T-helper 2 cell (primary cell): Measurements from ENCODE around the gene TNFRSF25.
"Not testable (repeated sequence)": the region's sequence is repeated elsewhere in the genome, so short reads cannot be mapped to it uniquely, and the experiment has no call there.

Experiments
- DNase-seq, 5 experiments: peaks; one replicate each; pipeline versions ENCODE4 v3.0.0 to v3.0.0-alpha.2; 2012 to 2022

TNFRSF25 gene

GRCh38 chr1:6429660-6430411 is 36.1 kb downstream of the TNFRSF25 start:
- not testable (repeated sequence) for DNase-seq

- not testable (repeated sequence) for DNase-seq
Measured at GRCh38 chr1:6428453-6428852, 37.5 kb downstream of the TNFRSF25 start.

- DNase-seq = no peak
Measured at GRCh38 chr1:6427441-6428390, 38.3 kb downstream of the TNFRSF25 start.

- no peak for DNase-seq
Measured at GRCh38 chr1:6426972-6427350, 39.0 kb downstream of the TNFRSF25 start.

GRCh38 chr1:6426277-6426971 is 39.5 kb downstream of the TNFRSF25 start:
- DNase-seq = no peak

- DNase-seq = no peak
Measured at GRCh38 chr1:6425658-6426057, 40.3 kb downstream of the TNFRSF25 start.

GRCh38 chr1:6424619-6425593 is 41.1 kb downstream of the TNFRSF25 start, which contains the start of gene ESPN:
Gene ESPN (plus strand): TSS chr1:6424776. CDS start chr1:6424956, 180 bp downstream.
- no peak for DNase-seq

- DNase-seq = no peak
Measured at GRCh38 chr1:6424000-6424565, 41.9 kb downstream of the TNFRSF25 start.

- DNase-seq = peak; percentile 43 to 65 (median 55)
Measured at GRCh38 chr1:6423321-6423999, 42.5 kb downstream of the TNFRSF25 start.

- DNase-seq = no peak
Measured at GRCh38 chr1:6421266-6421665, 44.7 kb downstream of the TNFRSF25 start.

GRCh38 chr1:6420454-6421042 is 45.4 kb downstream of the TNFRSF25 start:
- no peak for DNase-seq

GRCh38 chr1:6419804-6420453 is 46.0 kb downstream of the TNFRSF25 start, which contains the start of gene HES2:
Gene HES2 (minus strand): TSS chr1:6419919. CDS start chr1:6419820, 99 bp downstream.
- no peak for DNase-seq

GRCh38 chr1:6419397-6419803 is 46.6 kb downstream of the TNFRSF25 start:
- DNase-seq = peak in 1 of 5 experiments; percentile 22

- DNase-seq = no peak
Measured at GRCh38 chr1:6418668-6419396, 47.1 kb downstream of the TNFRSF25 start.

- DNase-seq = no peak
Measured at GRCh38 chr1:6417961-6418667, 47.9 kb downstream of the TNFRSF25 start.

- no peak for DNase-seq
Measured at GRCh38 chr1:6416906-6417305, 49.1 kb downstream of the TNFRSF25 start.

GRCh38 chr1:6416295-6416656 is 49.7 kb downstream of the TNFRSF25 start:
- no peak for DNase-seq
